Thyroid gland (tissue), 4 donors: Measurements from ENCODE around the gene LYRM4. TPM values are rescaled to one million over a fixed set of nuclear protein-coding genes. Genes with fewer than 3 reads are reported as not detected.

ENCODE experiments used
- DNase-seq, 2 donors: peaks; one replicate each; pipeline ENCODE4 v3.0.0-alpha.2; 2019
- H3K27ac ChIP-seq, 3 donors: fragments of 200-600 bp; sonication (generic); 1 replicate in 2 of 3; 2 replicates in 1 of 3; pipeline ENCODE4 v1.5.1; 2016 to 2019; ENCODE audit warnings: mild to moderate bottlenecking in 1 of 3, moderate library complexity in 1 of 3
- H3K27me3 ChIP-seq: fragments of 200-600 bp; sonication (generic); one replicate; pipeline ENCODE4 v1.5.1; 2019
- H3K36me3 ChIP-seq, 2 donors: fragments of 200-600 bp; sonication (generic); one replicate each; pipeline ENCODE4 v1.5.1; 2016 to 2019
- H3K4me1 ChIP-seq, 2 donors: fragments of 200-600 bp; sonication (generic); one replicate each; pipeline ENCODE4 v1.5.1; 2017 to 2019
- H3K4me3 ChIP-seq, 3 donors: fragments of 200-600 bp; sonication (generic); replicated peaks in 1 of 3; 1 replicate in 2 of 3; 2 replicates in 1 of 3; pipeline ENCODE4 v1.5.1; 2016; ENCODE audit warnings: mild to moderate bottlenecking in 1 of 3
- H3K9me3 ChIP-seq: fragments of 200-600 bp; sonication (generic); one replicate; pipeline ENCODE4 v1.5.1; 2017
- CTCF ChIP-seq, 6 experiments: fragments of 200-600 bp in 3 of 6; fragments of 450-650 bp in 3 of 6; sonication (generic) in 3 of 6; IDR thresholded peaks; one replicate each; pipeline ENCODE4 v1.5.1; 2016 to 2019; ENCODE audit warnings: antibody characterized with exemption in 6 of 6, mild to moderate bottlenecking in 2 of 6, inconsistent platforms in 1 of 6, moderate library complexity in 1 of 6
- POLR2A ChIP-seq, 2 donors: fragments of 450-650 bp; IDR thresholded peaks; one replicate each; pipeline ENCODE4 v1.6.1; 2017; ENCODE audit warnings: antibody characterized with exemption in 2 of 2, mild to moderate bottlenecking in 2 of 2, moderate library complexity in 1 of 2
- WGBS, 2 donors: methylation state at CpG; one replicate each; pipeline ENCODE4 v1.1.5; 2017; 5-methylcytosine and 5-hydroxymethylcytosine counted together
- intact Hi-C: fragments of 100-400 bp; cut with DNase I; formaldehyde crosslinking; loops from one replicate; pipeline ENCODE4 v1.15.1; 2023
- total RNA-seq, 4 donors: library from RNA; depleted of rRNA; stranded (reverse); fragments of >200 nt; gene quantifications; one replicate each; pipeline ENCODE4 v1.2.3, GENCODE V29; 2016

The LYRM4 gene
- total RNA-seq, 4 donors from 2014 or later = 26.7 to 32.2 (median 29.5) TPM

DNA sequence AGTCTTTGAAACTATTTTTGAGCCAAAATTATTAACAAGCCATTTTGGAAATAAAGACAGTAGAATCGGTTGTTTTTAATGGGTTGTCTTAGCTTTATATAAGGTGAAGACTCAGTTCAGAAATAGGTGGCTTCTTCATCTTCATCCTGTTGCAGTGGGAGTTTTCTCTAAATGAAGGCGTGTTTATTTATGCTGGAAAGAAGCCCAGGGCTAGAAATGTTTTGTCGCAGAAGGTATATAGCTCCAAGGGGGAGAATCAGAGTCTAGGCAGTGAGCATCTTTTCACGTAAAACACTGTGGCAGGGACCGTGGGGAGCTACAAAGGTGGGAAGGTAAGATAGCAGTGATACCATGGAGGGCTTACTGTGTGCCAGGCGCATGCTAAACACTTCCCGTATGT, 34.9 kb upstream of the LYRM4 start:
- TF ChIP-seq CTCF (IDR thresholded peaks at IDR 0.05) (no peak), POLR2A (IDR thresholded peaks at IDR 0.05) (no peak)
- peaks cover 7 to 20% of the 10 kb centered on the region in 2 donors for H3K4me1 ChIP-seq
- no peak for DNase-seq
- intact Hi-C loops = no loop called here
- H3K9me3 ChIP-seq = no peaks in the 10 kb centered on the region
- no peak overlapping the region for H3K4me3 ChIP-seq
- no peak overlapping the region for H3K27ac ChIP-seq
- 86% methylated on average over 7 of the region's 7 CpGs for WGBS, 2 donors
- H3K27me3 ChIP-seq = no peaks in the 10 kb centered on the region
- H3K36me3 ChIP-seq = no peaks in the 10 kb centered on the region

DNA sequence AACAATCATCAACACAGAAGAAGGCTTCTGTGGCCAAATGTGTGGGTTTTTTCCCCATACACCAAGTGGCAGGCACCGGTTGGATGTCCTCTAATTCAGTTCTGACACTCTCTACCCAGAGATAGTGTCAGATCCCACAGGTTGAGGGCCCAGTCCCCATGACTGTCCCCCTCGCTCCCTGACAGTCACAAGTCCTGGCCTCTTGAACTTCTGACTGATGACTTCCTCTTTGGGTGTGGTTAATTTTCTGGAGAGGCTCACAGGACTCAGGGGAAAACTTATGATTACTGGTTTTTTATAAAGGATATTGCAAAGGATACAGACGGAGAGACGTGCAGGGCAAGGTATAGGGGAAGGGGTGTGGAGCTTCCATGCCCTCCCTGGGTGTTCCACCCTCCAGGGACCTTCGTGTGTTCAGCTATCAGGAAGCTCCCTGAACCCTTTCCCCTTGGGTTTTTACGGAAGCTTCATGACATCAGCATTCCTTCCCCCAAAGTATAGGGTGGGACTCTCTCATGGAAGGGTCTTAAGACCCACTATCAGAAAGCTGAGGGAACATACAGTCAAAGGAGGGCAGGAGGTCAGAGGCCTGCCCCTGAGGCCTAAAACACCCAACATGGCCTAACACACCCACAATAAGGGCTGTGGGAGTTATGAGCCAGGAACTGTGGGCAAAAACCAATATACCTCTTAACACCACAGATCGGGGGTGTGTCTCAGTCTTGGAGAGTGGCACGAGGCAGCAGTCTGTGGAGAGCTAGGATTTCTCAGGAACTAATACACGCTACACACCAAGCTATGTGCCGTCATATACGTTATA, 33.9 kb upstream of the LYRM4 start:
- 82 to 88% methylated on average over 11 of the region's 11 CpGs for WGBS, 2 donors

DNA sequence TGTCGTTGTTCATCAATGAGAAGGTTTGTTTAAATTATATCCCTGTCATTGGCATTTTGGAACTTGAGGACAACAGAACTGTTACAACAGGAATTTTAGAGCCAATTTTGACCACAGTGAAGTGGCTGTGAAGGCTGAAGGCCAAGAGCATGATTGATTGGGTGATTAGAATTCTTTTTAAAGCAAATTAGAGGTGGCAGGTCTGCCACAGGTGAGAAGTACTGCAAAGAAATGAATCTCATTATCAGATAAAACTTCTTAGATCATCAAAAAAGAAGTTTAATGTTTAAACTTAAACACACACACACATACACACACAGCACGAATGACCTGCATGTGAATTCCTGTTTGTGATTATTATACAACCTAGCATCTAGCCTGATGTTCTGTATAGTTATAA, 32.9 kb upstream of the LYRM4 start:
- intact Hi-C loops = no loop called here

More for the DNA sequence above, 33.9 kb upstream of the LYRM4 start:
- DNase-seq = no peak
- no peaks in the 10 kb centered on the region for H3K9me3 ChIP-seq
- no peak overlapping the region for H3K4me3 ChIP-seq
- intact Hi-C loops = no loop called here
- no peaks in the 10 kb centered on the region for H3K36me3 ChIP-seq
- TF ChIP-seq POLR2A (IDR thresholded peaks at IDR 0.05) (no peak), CTCF (IDR thresholded peaks at IDR 0.05) (no peak)
- H3K27me3 ChIP-seq = no peaks in the 10 kb centered on the region
- H3K27ac ChIP-seq = no peak overlapping the region
- peaks cover 7 to 20% of the 10 kb centered on the region in 2 donors for H3K4me1 ChIP-seq

DNA sequence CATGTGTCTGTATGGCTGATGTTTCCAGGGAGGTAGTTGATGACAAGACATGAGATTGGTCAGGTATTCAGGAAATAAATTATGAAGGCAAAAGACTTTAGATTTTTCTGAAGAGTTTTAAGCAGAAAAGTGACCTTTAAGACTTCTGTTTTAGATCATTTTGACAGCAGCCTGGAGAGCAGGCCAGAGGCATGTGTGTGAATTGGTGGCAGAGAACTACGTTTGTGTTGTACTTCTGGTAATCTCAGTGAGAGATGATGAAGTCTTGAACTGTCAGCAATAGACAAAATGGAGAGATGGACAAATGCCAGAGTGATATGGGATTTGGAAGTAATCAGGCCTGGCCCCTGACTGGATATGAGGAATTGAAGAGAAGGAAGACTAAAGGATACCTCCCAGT, 31.4 kb upstream of the LYRM4 start:
- intact Hi-C loops = no loop called here
- 74 to 83% methylated on average over 1 of the region's 1 CpG for WGBS, 2 donors

More for the DNA sequence above, 32.9 kb upstream of the LYRM4 start:
- Histone ChIP-seq H3K36me3 (no peaks in the 10 kb centered on the region), H3K27ac (no peak overlapping the region), H3K4me3 (no peak overlapping the region), H3K4me1 (peaks cover 7 to 20% of the 10 kb centered on the region in 2 donors), H3K9me3 (no peaks in the 10 kb centered on the region), H3K27me3 (no peaks in the 10 kb centered on the region)
- no peak for TF ChIP-seq POLR2A (IDR thresholded peaks at IDR 0.05)
- TF ChIP-seq CTCF (IDR thresholded peaks at IDR 0.05) = no peak
- DNase-seq = no peak
- 89 to 92% methylated on average over 2 of the region's 2 CpGs for WGBS, 2 donors

More for the DNA sequence above, 31.4 kb upstream of the LYRM4 start:
- H3K27me3 ChIP-seq = no peaks in the 10 kb centered on the region
- H3K9me3 ChIP-seq = no peaks in the 10 kb centered on the region
- no peaks in the 10 kb centered on the region for H3K36me3 ChIP-seq
- H3K4me1 ChIP-seq = peaks cover 14 to 32% of the 10 kb centered on the region in 2 donors
- DNase-seq = no peak
- H3K27ac ChIP-seq = no peak overlapping the region
- H3K4me3 ChIP-seq = no peak overlapping the region
- TF ChIP-seq CTCF (IDR thresholded peaks at IDR 0.05) (no peak), POLR2A (IDR thresholded peaks at IDR 0.05) (no peak)
